ENCODE measurements around the gene MYO5B.
"Not testable (repeated sequence)": the region's sequence is repeated elsewhere in the genome, so short reads cannot be mapped to it uniquely, and the experiment has no call there.

The MYO5B gene

GRCh38 chr18:50094786-50095185, 100.2 kb downstream of the MYO5B start:
- not testable (repeated sequence) for DNase-seq

GRCh38 chr18:50094221-50094773, 100.7 kb downstream of the MYO5B start:
- no peak for DNase-seq

- no peak for DNase-seq
Observed at GRCh38 chr18:50093366-50094064, 101.4 kb downstream of the MYO5B start.

GRCh38 chr18:50092245-50092805, 102.6 kb downstream of the MYO5B start:
- no peak for DNase-seq

- no peak for DNase-seq
Observed at GRCh38 chr18:50091509-50092244, 103.3 kb downstream of the MYO5B start.

GRCh38 chr18:50090370-50091312, 104.3 kb downstream of the MYO5B start:
- DNase-seq, result no peak

GRCh38 chr18:50089702-50090101, 105.2 kb downstream of the MYO5B start:
- no peak for DNase-seq

GRCh38 chr18:50083708-50084107, 111.2 kb downstream of the MYO5B start:
- DNase-seq, result no peak

GRCh38 chr18:50080932-50081560, 113.9 kb downstream of the MYO5B start:
- no peak for DNase-seq

GRCh38 chr18:50080316-50080715, 114.6 kb downstream of the MYO5B start:
- no peak for DNase-seq

- DNase-seq, result no peak
Observed at GRCh38 chr18:50079571-50080295, 115.2 kb downstream of the MYO5B start.

GRCh38 chr18:50076277-50076676, 118.7 kb downstream of the MYO5B start:
- no peak for DNase-seq

GRCh38 chr18:50075772-50076171, 119.2 kb downstream of the MYO5B start:
- DNase-seq, result no peak

- DNase-seq, result no peak
Observed at GRCh38 chr18:50074404-50074803, 120.5 kb downstream of the MYO5B start.

GRCh38 chr18:50073319-50073718, 121.6 kb downstream of the MYO5B start:
- no peak for DNase-seq

GRCh38 chr18:50072146-50072545, 122.8 kb downstream of the MYO5B start:
- DNase-seq, result no peak

- DNase-seq, result no peak
Observed at GRCh38 chr18:50071397-50071796, 123.5 kb downstream of the MYO5B start.

GRCh38 chr18:50069422-50069821, 125.5 kb downstream of the MYO5B start:
- DNase-seq, result no peak

- no peak for DNase-seq
Observed at GRCh38 chr18:50065527-50065926, 129.4 kb downstream of the MYO5B start.

GRCh38 chr18:50065039-50065438, 129.9 kb downstream of the MYO5B start:
- no peak for DNase-seq

GRCh38 chr18:50061876-50062517, 132.9 kb downstream of the MYO5B start:
- DNase-seq, result no peak
